Thymus (tissue), 11 donors: ENCODE results near the gene KRTAP10-4. TPM values are rescaled to one million over a fixed set of nuclear protein-coding genes. Genes with fewer than 3 reads are reported as not detected.
"Not testable (repeated sequence)": the region's sequence is repeated elsewhere in the genome, so short reads cannot be mapped to it uniquely, and the experiment has no call there.

Experiments
- DNase-seq, 9 donors: peaks; one replicate each; pipeline ENCODE4 v3.0.0-alpha.2; 2013; ENCODE audit warnings: low spot score in 9 of 9, low read depth in 6 of 9, missing footprints in 1 of 9
- H3K27ac ChIP-seq, 2 donors: one replicate each; pipeline ENCODE4 v1.5.1; 2013; ENCODE audit warnings: control low read depth in 1 of 2, low read depth in 1 of 2, low read length in 1 of 2, mild to moderate bottlenecking in 1 of 2, moderate library complexity in 1 of 2
- H3K27me3 ChIP-seq, 2 donors: one replicate each; pipeline ENCODE4 v1.5.1; 2013; ENCODE audit warnings: low read length in 1 of 2; ENCODE audit not compliant: control insufficient read depth in 2 of 2, insufficient read depth in 1 of 2
- H3K36me3 ChIP-seq, 2 donors: one replicate each; pipeline ENCODE4 v1.5.1; 2013; ENCODE audit warnings: low read length in 1 of 2, mild to moderate bottlenecking in 1 of 2, moderate library complexity in 1 of 2; ENCODE audit not compliant: control insufficient read depth in 2 of 2, insufficient read depth in 2 of 2
- H3K4me1 ChIP-seq, 2 donors: one replicate each; pipeline ENCODE4 v1.5.1; 2013; ENCODE audit warnings: low read length in 2 of 2; ENCODE audit not compliant: control insufficient read depth in 2 of 2, insufficient read depth in 2 of 2
- H3K4me3 ChIP-seq, 2 donors: one replicate each; pipeline ENCODE4 v1.5.1; 2013; ENCODE audit warnings: low read length in 2 of 2, control low read depth in 1 of 2, mild to moderate bottlenecking in 1 of 2
- H3K9me3 ChIP-seq, 2 donors: one replicate each; pipeline ENCODE4 v1.5.1; 2013; ENCODE audit warnings: low read length in 1 of 2, mild to moderate bottlenecking in 1 of 2; ENCODE audit not compliant: control insufficient read depth in 2 of 2, insufficient read depth in 1 of 2
- WGBS: extraction: QIAGEN DNeasy Blood & Tissue Kit; methylation state at CpG from one replicate; pipeline ENCODE4 v1.1.7; 2013; 5-methylcytosine and 5-hydroxymethylcytosine counted together
- polyA plus RNA-seq: library from polyadenylated mRNA; stranded (reverse); fragments of 200-250 nt; gene quantifications from one replicate; pipeline ENCODE4 v1.2.3, GENCODE V29; 2013
- total RNA-seq: library from RNA; stranded (reverse); fragments of 120-200 nt; gene quantifications from one replicate; pipeline ENCODE4 v1.2.4, GENCODE V29; 2013
- donor health status: healthy.

Gene KRTAP10-4
- total and polyA plus RNA-seq, 2 donors: not detected

DNA sequence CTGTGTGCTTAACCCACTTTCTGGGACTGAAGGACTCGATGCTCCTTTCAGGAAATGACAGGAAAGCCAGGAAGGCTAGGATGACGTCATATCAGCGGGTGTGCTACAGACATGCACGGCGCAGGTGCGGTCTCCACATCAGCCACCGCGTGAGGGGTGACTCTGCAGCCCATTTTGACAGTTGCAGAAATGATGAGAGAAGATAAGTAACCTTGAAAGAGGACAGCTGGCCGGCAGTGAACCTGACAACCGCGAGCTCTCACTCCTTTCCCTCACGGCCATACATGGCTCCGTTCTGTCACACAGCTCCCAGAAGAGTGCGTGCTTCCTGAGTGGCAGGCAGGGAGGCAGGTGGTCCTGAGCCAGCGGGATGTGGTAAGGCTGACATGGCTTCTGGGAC lies 8.5 kb downstream of the KRTAP10-4 start:
- no peak overlapping the region for H3K27ac ChIP-seq
- peaks cover 3 to 26% of the 10 kb centered on the region in 2 donors for H3K9me3 ChIP-seq
- no peak overlapping the region for H3K4me3 ChIP-seq
- no peak for DNase-seq
- H3K36me3 ChIP-seq: no peaks in the 10 kb centered on the region
- H3K4me1 ChIP-seq: no peaks in the 10 kb centered on the region
- H3K27me3 ChIP-seq: peaks cover 0 to 2% of the 10 kb centered on the region in 2 donors
- 83% methylated on average over 15 of the region's 15 CpGs for WGBS

DNA sequence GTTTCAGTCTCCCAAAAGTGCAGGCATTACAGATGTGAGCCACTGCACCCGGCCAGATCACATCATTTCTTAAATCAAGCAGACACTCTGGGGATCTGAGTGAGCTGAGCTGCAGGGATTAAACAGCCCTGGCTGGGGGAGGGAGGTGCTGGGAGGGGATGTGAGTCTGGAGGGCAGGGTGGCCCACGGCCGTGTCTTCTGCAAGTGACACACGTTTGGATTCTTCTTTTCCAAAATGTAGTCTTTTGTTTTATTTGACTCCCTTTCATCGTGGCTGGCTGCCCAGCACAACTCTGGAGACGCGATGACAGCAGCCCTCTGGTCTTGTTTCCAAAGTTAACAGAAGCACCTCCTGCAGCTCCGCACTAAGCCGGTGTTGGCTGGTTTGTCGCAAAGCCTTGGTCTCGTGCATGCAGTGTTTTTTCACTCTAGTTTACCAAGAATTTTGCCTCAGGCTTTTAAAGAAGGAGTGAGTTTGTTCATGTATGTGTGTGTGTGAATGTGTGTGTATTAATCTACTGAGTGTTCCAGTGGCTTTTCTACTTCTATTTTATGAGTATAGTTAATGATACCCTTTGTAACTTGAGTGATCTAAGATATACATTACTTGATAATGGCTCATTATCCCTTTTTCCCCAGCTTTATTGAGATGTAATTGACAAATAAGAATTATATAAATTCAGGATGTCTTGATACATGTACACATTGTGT lies 9.7 kb downstream of the KRTAP10-4 start:
- Histone ChIP-seq H3K9me3 (peaks cover 3 to 26% of the 10 kb centered on the region in 2 donors), H3K4me1 (no peaks in the 10 kb centered on the region), H3K27ac (no peak overlapping the region), H3K27me3 (peaks cover 0 to 2% of the 10 kb centered on the region in 2 donors), H3K36me3 (no peaks in the 10 kb centered on the region), H3K4me3 (no peak overlapping the region)
- no peak for DNase-seq
- 55% methylated on average over 11 of the region's 11 CpGs for WGBS

DNA sequence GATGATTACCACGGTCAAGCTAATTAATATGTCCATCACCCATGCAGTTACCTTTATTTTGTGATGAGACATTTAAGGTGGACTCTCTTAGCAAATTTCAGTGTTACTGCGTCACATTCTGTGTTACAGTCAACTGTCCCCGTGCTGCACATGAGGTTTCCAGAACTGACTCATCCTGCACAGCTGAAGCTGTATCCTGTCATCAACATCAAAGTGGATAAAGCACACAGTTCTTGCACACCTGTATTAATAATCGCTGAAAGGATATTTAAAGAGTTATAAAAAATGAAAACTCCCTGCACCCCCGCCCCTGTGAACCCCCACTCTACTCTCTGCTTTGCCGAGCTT lies 10.2 kb downstream of the KRTAP10-4 start:
- no peak overlapping the region for H3K27ac ChIP-seq
- H3K4me1 ChIP-seq: no peaks in the 10 kb centered on the region
- peaks cover 3 to 24% of the 10 kb centered on the region in 2 donors for H3K9me3 ChIP-seq
- no peak overlapping the region for H3K4me3 ChIP-seq
- no peak for DNase-seq
- 80% methylated on average over 6 of the region's 6 CpGs for WGBS
- peaks cover 0 to 2% of the 10 kb centered on the region in 2 donors for H3K27me3 ChIP-seq
- no peaks in the 10 kb centered on the region for H3K36me3 ChIP-seq

DNA sequence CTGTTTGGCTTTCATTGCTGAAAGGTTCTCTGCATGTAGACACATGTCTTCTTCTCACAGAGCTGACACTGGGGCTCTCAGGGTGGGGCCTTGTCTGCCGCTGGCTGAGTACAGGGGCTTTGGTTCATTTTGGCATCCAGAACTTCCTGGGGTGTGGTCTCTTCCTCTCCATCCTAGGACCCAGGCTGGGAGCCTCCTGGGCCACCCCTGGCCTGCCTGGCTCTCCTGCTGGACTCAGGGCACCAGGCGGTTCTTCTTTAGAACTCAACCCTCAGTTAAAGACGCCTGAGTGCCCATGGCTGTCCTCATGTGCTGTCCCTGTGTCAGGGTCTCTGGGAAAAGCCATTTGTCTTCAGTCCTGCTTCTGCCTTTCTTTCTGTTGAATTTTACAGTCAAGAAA lies 12.4 kb downstream of the KRTAP10-4 start:
- H3K27me3 ChIP-seq: no peaks in the 10 kb centered on the region
- 84% methylated on average over 3 of the region's 3 CpGs for WGBS

DNA sequence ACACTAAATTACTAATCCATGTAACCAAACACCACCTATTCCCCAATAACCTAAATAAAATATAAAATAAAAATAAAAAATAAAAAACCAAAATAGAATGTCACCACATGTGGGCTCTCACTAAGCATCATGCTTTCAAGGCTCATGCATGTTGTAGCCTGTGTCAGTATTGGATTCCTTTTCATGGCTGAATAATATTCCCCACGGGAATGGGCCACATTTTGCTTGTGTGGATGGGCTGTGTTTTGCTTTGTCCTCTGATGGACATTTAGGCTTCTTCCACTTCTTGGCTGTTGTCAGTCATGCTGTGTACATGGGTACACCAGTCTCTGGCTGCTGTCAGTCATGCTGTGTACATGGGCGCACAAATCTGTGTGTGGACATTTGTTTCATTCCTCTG lies 15.6 kb downstream of the KRTAP10-4 start:
- 93% methylated on average over 2 of the region's 2 CpGs for WGBS
- Histone ChIP-seq H3K27me3 (peaks cover 0 to 6% of the 10 kb centered on the region in 2 donors), H3K36me3 (no peaks in the 10 kb centered on the region), H3K4me3 (no peak overlapping the region), H3K27ac (no peak overlapping the region), H3K9me3 (no peaks in the 10 kb centered on the region), H3K4me1 (peaks cover 0 to 2% of the 10 kb centered on the region in 2 donors)
- DNase-seq: no peak

More for the DNA sequence above, 12.4 kb downstream of the KRTAP10-4 start:
- H3K27ac ChIP-seq: no peak overlapping the region
- H3K36me3 ChIP-seq: no peaks in the 10 kb centered on the region
- no peak for DNase-seq
- H3K4me3 ChIP-seq: no peak overlapping the region
- peaks cover 1 to 8% of the 10 kb centered on the region in 2 donors for H3K9me3 ChIP-seq
- no peaks in the 10 kb centered on the region for H3K4me1 ChIP-seq

DNA sequence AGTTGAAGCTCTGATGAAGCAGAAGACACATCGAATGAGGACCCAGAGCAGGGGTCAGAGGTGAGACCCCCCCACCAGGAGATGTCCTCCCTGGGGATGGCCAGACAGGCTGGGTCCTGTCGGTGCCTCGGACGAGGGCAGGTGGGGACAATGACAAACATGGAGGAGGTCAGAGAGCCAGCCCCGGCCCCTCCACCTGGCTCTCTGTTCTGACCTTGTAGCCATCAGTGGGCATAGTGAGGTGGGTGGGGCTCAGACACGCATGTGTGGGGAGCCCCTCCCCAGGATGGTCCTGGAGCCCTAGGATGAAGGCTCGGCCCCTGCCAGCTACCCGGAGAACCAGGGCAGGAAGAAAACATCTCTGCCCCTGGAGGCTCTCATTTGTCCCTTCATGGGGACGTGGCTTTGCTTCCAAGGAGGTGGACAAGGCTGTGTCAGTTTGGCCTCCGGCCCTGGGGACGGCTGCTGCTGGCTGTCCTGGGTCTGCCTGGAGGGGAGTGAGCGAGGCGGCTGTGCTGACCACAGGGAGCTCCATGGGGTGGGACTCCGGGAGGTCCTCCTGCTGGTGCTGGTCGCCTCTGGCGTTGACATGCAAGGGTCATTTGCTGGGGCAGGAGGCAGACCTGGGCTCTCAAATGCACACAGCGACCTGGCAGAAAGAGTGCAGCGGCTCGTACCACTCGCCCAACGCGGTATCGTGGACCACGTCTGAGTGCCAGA lies 16.2 kb downstream of the KRTAP10-4 start:
- no peaks in the 10 kb centered on the region for H3K36me3 ChIP-seq
- peaks cover 0 to 6% of the 10 kb centered on the region in 2 donors for H3K27me3 ChIP-seq
- WGBS: 89% methylated on average over 24 of the region's 24 CpGs
- peaks cover 0 to 2% of the 10 kb centered on the region in 2 donors for H3K4me1 ChIP-seq
- DNase-seq: no peak
- H3K4me3 ChIP-seq: no peak overlapping the region
- H3K27ac ChIP-seq: no peak overlapping the region
- H3K9me3 ChIP-seq: no peaks in the 10 kb centered on the region

DNA sequence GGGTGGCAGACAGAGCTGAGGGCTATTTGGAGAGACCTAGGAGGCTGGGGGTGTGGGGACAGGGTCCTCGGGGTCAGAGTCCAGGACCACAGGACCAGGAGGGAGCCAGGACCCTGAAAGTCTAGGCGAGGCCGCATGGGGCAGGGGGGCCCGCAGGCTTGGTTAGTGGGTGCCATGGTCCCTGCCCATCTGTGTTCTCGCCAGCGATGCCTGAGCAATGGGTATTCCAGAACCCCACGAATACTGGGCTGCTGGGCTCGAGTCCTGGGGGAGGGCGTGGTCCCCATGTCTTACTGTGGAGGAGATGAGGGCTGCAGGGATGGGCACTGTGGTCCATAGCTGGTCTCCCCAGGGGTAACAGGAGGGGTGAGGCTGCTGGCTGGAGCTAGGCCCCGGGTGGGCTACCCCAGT lies 16.8 kb downstream of the KRTAP10-4 start:
- Histone ChIP-seq H3K27ac (no peak overlapping the region), H3K4me1 (peaks cover 0 to 2% of the 10 kb centered on the region in 2 donors), H3K9me3 (no peaks in the 10 kb centered on the region), H3K4me3 (no peak overlapping the region), H3K36me3 (no peaks in the 10 kb centered on the region), H3K27me3 (peaks cover 0 to 6% of the 10 kb centered on the region in 2 donors)
- 92% methylated on average over 10 of the region's 10 CpGs for WGBS
- no peak for DNase-seq

DNA sequence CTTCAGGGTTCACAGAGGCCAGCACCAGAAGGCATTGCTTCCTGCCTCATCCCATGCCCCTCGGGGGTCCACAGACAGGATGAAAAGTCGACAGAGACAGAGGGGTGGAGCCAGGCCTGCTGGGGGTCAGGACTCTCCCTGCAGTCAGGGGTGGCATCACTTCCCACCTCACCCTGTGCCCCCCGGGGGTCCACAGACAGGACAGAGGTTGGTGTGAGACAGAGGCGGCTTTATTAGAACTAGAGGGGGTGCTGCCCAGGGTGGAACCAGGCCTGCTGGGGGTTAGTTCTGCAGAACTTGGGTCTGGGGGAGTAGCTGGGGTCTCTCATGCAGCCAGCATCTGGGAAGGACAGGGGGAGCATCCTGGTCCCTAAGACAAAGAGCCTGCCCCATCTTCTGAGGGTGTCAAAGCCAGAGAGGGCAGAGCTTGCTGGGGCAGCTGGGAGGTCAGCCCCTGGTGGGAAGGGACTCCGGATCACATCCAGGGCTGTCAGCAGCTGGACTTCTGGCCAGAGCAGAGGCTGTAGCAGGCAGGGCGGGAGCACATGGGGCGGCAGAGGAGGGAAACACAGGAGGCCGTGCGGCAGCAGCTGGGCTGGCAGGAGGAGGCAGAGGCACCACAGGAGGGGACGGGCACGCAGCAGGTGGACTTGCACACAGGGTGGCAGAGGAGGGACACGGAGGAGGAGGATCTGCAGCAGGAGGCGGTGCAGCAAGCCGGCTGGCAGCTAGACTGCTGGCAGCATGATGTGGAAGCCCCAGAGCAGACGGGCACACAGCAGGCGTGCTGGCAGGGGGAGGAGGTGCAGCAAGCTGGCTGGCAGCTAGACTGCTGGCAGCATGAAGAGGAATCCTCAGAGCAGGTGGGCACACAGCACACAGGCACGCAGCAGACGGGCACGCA lies 17.6 kb downstream of the KRTAP10-4 start:
- 81% methylated on average over 18 of the region's 19 CpGs for WGBS
- H3K27ac ChIP-seq, H3K27me3 ChIP-seq, H3K36me3 ChIP-seq, H3K4me3 ChIP-seq, H3K4me1 ChIP-seq, H3K9me3 ChIP-seq, DNase-seq: not testable (repeated sequence)

DNA sequence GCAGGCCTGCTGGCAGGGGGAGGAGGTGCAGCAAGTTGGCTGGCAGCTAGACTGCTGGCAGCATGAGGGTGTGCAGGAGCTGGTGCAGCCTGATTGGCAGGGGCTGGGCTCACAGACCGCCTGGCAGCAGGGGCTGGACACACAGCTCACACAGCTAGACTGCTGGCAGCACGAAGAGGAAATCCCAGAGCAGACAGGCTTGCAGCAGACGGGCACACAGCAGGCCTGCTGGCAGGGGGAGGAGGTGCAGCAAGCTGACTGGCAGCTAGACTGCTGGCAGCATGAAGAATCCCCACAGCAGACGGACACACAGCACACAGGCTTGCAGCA lies 18.2 kb downstream of the KRTAP10-4 start:
- not testable (repeated sequence) for H3K27me3 ChIP-seq, H3K27ac ChIP-seq, H3K9me3 ChIP-seq, H3K4me1 ChIP-seq, H3K36me3 ChIP-seq, DNase-seq, H3K4me3 ChIP-seq
- WGBS: 76% methylated on average over 4 of the region's 4 CpGs
